Vagina (tissue), 2 donors: ENCODE data around the gene MDK.

Source experiments
- CTCF ChIP-seq, 3 experiments: fragments of 450-650 bp in 2 of 3; fragments of 200-600 bp in 1 of 3; sonication (generic) in 1 of 3; IDR thresholded peaks; one replicate each; pipeline ENCODE4 v1.5.1; 2017 to 2019; ENCODE audit warnings: antibody characterized with exemption in 3 of 3, mild to moderate bottlenecking in 2 of 3, moderate library complexity in 2 of 3
- POLR2A ChIP-seq, 2 donors: fragments of 450-650 bp; IDR thresholded peaks; one replicate each; pipeline ENCODE4 v1.6.1; 2017; ENCODE audit warnings: antibody characterized with exemption in 2 of 2, mild to moderate bottlenecking in 2 of 2, moderate library complexity in 2 of 2

- TF ChIP-seq POLR2A (IDR thresholded peaks at IDR 0.05) (no peak), CTCF (IDR thresholded peaks at IDR 0.05) (no peak)
These were observed 17.4 kb upstream of the MDK start for GRCh38 chr11:46364056-46364455.
